ENCODE measurements around the gene KLHL3.
A peak's percentile ranks its signal among the peaks of the same experiment; 100 is the strongest.

The KLHL3 gene

DNA sequence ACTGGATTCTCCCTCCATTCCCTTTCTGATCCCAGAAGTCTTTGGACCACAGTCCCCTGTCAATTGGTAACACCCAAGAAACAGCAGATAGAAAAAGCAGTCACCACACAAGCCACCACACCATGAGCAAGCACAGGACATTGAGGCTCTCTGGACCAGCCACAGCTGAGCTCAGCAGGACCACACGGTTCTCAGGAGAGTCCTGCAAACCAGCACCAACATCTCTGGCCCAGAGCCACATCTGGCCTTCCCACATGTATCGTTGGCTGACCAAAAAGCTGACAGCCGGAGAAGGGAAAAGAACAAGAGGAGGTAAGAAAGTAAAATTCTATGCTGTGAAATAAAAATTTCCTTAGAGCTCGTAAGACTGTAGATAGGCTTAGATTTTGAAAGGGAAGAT, 56.7 kb downstream of the KLHL3 start:
- no peak for TF ChIP-seq CTCF (conservative IDR thresholded peaks at IDR 0.05; ENCODE audit: control insufficient read depth, insufficient read depth, low read depth, low read length)
- DNase-seq (ENCODE audit: low read depth), result no peak
- H3K4me3 ChIP-seq (ENCODE audit: control insufficient read depth, low read depth, low read length), result no peak overlapping the region

- H3K4me3 ChIP-seq (ENCODE audit: control insufficient read depth, low read depth, low read length), result no peak overlapping the region
- no peak for DNase-seq (ENCODE audit: low read depth)
- no peak for TF ChIP-seq CTCF (conservative IDR thresholded peaks at IDR 0.05; ENCODE audit: control insufficient read depth, insufficient read depth, low read depth, low read length)
Measured at GRCh38 chr5:137672881-137673280, 63.0 kb downstream of the KLHL3 start.

GRCh38 chr5:137672001-137672400, 63.9 kb downstream of the KLHL3 start:
- no peak for DNase-seq (ENCODE audit: low read depth)
- TF ChIP-seq CTCF (conservative IDR thresholded peaks at IDR 0.05; ENCODE audit: control insufficient read depth, insufficient read depth, low read depth, low read length), result no peak
- H3K4me3 ChIP-seq (ENCODE audit: control insufficient read depth, low read depth, low read length), result no peak overlapping the region

DNA sequence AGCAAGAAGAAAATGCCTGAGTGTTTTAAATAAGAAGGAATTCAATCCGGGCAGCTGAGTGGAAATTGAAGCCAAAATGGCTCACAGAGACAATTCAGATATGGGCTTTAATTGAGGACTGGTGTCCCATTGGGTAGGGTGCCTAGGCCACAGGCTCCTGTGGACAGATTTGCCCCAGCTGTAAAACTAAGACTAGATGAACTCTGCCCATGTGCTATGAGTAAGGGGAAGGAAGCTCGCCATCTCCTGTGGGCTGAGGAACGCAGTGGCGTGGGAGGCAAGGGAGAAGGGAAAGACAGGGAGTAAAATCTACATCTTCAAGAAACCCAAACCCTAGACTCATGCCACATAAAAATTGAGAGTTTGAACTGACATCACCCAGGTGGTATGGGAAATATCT, 66.1 kb downstream of the KLHL3 start:
- no peak for TF ChIP-seq CTCF (conservative IDR thresholded peaks at IDR 0.05; ENCODE audit: control insufficient read depth, insufficient read depth, low read depth, low read length)
- no peak overlapping the region for H3K4me3 ChIP-seq (ENCODE audit: control insufficient read depth, low read depth, low read length)
- peak; percentile 7 for DNase-seq (ENCODE audit: low read depth)

DNA sequence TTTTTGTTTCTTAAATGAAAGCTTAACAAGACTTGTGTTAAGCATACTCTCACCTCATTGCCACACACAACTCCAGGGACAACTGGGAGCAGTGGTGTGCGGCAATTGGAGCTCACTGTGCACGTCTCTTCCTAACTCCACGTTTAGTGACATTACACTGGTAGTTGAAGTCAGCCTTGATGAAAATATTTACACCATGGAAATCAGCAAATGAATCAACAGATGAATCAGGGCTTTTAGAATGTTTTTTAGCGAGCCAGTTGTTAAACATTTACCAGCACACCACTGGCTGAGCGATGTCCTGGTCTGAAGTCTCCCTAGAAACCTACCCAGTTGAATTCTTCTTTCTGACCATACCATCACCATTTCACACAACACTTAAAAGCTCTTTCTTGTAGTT, 67.3 kb downstream of the KLHL3 start:
- DNase-seq (ENCODE audit: low read depth), result no peak
- no peak for TF ChIP-seq CTCF (conservative IDR thresholded peaks at IDR 0.05; ENCODE audit: control insufficient read depth, insufficient read depth, low read depth, low read length)
- H3K4me3 ChIP-seq (ENCODE audit: control insufficient read depth, low read depth, low read length), result no peak overlapping the region

- H3K4me3 ChIP-seq (ENCODE audit: control insufficient read depth, low read depth, low read length), result no peak overlapping the region
- no peak for DNase-seq (ENCODE audit: low read depth)
- TF ChIP-seq CTCF (conservative IDR thresholded peaks at IDR 0.05; ENCODE audit: control insufficient read depth, insufficient read depth, low read depth, low read length), result no peak
Measured at GRCh38 chr5:137667341-137667740, 68.5 kb downstream of the KLHL3 start.

GRCh38 chr5:137666901-137667300, 69.0 kb downstream of the KLHL3 start:
- H3K4me3 ChIP-seq (ENCODE audit: control insufficient read depth, low read depth, low read length), result no peak overlapping the region
- TF ChIP-seq CTCF (conservative IDR thresholded peaks at IDR 0.05; ENCODE audit: control insufficient read depth, insufficient read depth, low read depth, low read length), result no peak
- DNase-seq (ENCODE audit: low read depth), result no peak

Data from fibroblast of mammary gland (primary cell).